Measurements from ENCODE around the gene TREM1.

TREM1 gene

DNA sequence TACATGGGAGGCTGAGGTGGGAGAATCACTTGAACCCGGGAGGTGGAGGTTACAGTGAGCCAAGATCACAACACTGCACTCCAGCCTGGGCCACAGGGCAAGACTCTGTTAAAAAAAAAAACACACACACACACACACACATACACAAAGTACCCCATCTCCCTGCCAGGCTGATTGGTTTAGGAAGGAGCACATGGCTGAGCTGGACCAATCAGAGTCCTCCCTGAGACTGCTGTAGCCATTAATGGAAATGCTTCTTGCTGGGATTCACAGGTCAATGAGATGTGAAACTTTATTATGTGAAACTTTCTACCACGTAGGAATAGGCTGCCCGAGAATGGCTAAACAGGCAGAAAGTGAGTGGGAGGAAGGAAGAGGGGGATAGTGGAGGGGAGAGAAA, 2.9 kb downstream of the TREM1 start:
- Mint-ChIP-seq H3K9me3 (no peaks in the 10 kb centered on the region), H3K4me1 (ENCODE audit: low read depth) (peaks cover 8% of the 10 kb centered on the region), H3K36me3 (ENCODE audit: low read depth) (no peaks in the 10 kb centered on the region), H3K4me3 (no peak overlapping the region), H3K27me3 (ENCODE audit: low read depth) (peaks cover 29% of the 10 kb centered on the region), H3K27ac (no peak overlapping the region)
- DNase-seq (ENCODE audit: low spot score), result no peak

DNA sequence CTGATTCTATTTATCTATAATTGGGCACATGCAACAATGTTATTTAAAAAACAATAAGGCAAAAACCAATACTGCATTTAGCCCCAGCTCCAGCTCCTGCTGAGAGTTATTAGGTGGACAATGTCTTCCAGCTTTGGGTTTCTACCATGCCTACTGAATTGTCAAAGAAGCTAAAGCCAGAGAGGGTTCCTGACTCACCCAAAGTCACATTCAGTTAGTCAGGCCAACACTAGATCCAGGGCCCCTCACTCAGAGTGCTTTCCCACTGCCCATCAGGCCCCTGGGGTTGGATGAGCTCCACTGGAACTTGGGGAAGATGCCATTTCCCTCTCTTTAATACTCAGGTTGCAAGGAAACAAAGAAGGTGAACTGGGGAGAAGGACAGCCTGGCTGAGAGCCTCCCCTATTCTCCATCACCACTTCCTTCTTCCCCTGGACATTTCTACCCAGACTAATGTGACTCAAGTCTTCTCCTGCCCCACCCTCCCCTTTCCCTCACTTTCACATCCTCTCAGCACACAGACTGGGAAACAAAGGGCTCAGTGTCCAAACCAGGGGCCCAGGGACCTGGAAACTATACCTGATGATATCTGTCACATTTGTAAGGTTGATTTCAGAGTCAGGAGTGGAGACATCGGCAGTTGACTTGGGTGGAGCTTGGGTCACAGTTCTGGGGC, 6.0 kb downstream of the TREM1 start:
- DNase-seq (ENCODE audit: low spot score), result no peak
- Mint-ChIP-seq H3K27ac (no peak overlapping the region), H3K27me3 (ENCODE audit: low read depth) (peaks cover 20% of the 10 kb centered on the region), H3K36me3 (ENCODE audit: low read depth) (no peaks in the 10 kb centered on the region), H3K4me3 (no peak overlapping the region), H3K4me1 (ENCODE audit: low read depth) (peaks cover 8% of the 10 kb centered on the region), H3K9me3 (no peaks in the 10 kb centered on the region)

DNA sequence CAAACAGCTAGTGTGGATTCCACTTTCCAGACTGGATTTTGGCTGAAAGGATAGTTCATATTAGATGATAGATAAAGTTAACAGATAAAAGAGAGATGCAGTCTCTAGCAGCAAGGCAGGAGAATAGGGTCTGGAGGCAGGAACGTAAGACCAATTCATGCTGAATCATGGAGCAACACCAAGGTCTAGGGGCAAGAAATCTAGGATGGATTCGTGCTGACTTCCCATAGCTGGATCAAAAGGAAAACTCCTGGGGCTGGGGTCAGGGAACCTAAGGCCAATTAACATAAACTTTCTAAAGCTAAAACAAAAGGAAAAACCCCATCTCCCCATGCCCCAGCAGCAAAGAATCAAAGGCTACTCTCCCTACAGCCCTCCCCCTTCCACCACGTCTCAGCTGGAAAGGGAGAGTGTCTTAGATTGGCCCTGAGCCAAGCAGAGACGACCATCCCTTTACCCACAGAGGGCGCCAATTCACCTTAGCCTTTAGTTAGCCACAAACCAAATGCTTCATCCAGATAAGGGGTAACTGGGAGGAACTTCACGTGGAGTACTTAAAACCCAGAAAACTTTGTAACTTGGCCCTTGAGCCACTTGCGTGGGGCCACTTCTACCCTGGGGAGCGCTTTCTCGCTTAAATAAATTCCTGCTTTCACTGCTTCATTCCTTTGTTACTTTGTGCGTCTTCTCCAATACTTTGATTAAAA, 7.6 kb downstream of the TREM1 start:
- H3K4me3 Mint-ChIP-seq, result no peak overlapping the region
- no peaks in the 10 kb centered on the region for H3K9me3 Mint-ChIP-seq
- H3K27ac Mint-ChIP-seq, result no peak overlapping the region
- H3K4me1 Mint-ChIP-seq (ENCODE audit: low read depth), result peaks cover 8% of the 10 kb centered on the region
- peaks cover 18% of the 10 kb centered on the region for H3K27me3 Mint-ChIP-seq (ENCODE audit: low read depth)
- no peaks in the 10 kb centered on the region for H3K36me3 Mint-ChIP-seq (ENCODE audit: low read depth)
- DNase-seq (ENCODE audit: low spot score), result peak; percentile 44

DNA sequence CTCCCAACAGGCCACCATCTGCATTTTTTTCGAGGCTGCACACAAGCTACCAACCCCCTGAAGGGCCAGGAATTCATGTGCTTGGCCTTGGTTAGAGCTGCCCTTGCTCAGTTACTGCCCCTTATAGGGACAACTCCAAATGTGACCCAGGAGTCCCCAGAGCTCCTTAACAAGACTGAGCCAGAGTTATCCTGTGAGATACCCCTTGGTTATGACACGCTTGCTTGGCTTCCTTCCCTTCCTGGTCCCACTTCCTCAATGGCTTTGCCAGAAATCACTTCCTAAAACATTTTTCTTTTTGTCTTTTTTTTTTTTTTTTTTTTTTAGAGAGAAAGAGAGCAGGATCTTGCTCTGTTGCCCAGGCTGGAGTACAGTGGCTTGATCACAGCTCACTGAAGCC, 8.9 kb downstream of the TREM1 start:
- H3K27ac Mint-ChIP-seq, result no peak overlapping the region
- H3K4me3 Mint-ChIP-seq, result no peak overlapping the region
- no peak for DNase-seq (ENCODE audit: low spot score)
- peaks cover 16% of the 10 kb centered on the region for H3K27me3 Mint-ChIP-seq (ENCODE audit: low read depth)
- peaks cover 8% of the 10 kb centered on the region for H3K4me1 Mint-ChIP-seq (ENCODE audit: low read depth)
- H3K9me3 Mint-ChIP-seq, result no peaks in the 10 kb centered on the region
- no peaks in the 10 kb centered on the region for H3K36me3 Mint-ChIP-seq (ENCODE audit: low read depth)

DNA sequence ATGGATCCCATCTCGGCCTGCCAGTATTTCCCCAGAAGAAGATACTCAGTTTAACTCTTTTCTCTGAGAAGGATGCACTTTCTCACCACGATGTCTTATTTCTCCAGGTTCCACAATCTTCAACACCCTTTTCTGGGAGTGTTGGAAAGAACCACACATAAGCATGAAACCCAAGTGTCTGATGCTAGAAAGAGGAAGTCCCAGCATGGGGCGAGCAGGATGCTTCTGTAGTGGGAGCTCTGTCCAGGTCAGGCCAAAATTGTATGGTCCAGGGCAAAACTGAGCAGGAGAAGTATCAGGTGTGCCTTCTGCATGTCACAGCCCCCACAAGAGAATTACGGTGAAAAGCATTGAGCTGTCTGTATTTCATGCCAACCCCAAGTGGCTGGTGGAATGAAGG, 11.0 kb downstream of the TREM1 start:
- no peak overlapping the region for H3K27ac Mint-ChIP-seq
- H3K4me3 Mint-ChIP-seq, result no peak overlapping the region
- H3K27me3 Mint-ChIP-seq (ENCODE audit: low read depth), result peaks cover 16% of the 10 kb centered on the region
- H3K36me3 Mint-ChIP-seq (ENCODE audit: low read depth), result no peaks in the 10 kb centered on the region
- DNase-seq (ENCODE audit: low spot score), result no peak
- no peaks in the 10 kb centered on the region for H3K9me3 Mint-ChIP-seq
- H3K4me1 Mint-ChIP-seq (ENCODE audit: low read depth), result peaks cover 16% of the 10 kb centered on the region

DNA sequence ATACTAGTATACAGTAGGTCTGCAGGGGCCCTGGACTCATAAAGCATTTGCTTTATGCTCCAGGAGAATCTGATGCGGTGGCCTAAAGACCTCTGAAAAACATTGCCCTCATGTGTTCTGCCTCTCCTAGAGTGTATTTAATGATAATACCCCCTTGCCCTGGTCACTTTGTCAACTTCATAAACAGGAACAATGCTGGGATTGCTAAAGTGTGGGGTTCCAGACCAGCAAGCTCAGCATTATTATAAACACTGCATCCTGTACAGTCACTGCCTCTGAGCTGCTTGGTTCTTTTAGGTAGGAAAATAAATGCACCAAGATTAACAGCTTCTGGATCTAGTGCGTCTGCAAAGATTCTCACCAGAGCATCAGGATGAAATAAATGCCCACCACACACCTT, 12.2 kb downstream of the TREM1 start:
- no peak overlapping the region for H3K4me3 Mint-ChIP-seq
- H3K9me3 Mint-ChIP-seq, result no peaks in the 10 kb centered on the region
- H3K4me1 Mint-ChIP-seq (ENCODE audit: low read depth), result peaks cover 15% of the 10 kb centered on the region
- no peak overlapping the region for H3K27ac Mint-ChIP-seq
- no peak for DNase-seq (ENCODE audit: low spot score)
- H3K27me3 Mint-ChIP-seq (ENCODE audit: low read depth), result peaks cover 16% of the 10 kb centered on the region
- H3K36me3 Mint-ChIP-seq (ENCODE audit: low read depth), result no peaks in the 10 kb centered on the region

DNA sequence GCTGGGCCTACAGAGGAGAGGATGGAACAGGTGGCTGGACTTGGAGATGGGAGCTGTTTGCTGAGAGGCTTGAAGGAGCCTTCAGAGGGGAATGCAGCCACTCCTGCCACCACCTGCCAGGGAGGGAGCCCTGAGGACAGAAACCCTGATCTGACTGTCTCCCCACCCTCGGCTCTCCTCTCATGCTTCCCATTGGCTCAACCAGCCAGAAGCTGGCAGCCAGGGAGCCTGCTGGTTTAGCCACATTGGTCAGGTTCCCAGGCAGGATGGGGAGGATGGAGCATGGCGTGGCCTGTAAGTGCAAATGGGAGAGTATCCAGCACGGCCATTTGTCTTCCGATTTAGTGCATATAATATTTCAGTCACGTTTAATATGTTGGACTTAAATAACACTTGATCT, 12.8 kb downstream of the TREM1 start:
- Mint-ChIP-seq H3K4me3 (no peak overlapping the region), H3K27ac (no peak overlapping the region)

DNA sequence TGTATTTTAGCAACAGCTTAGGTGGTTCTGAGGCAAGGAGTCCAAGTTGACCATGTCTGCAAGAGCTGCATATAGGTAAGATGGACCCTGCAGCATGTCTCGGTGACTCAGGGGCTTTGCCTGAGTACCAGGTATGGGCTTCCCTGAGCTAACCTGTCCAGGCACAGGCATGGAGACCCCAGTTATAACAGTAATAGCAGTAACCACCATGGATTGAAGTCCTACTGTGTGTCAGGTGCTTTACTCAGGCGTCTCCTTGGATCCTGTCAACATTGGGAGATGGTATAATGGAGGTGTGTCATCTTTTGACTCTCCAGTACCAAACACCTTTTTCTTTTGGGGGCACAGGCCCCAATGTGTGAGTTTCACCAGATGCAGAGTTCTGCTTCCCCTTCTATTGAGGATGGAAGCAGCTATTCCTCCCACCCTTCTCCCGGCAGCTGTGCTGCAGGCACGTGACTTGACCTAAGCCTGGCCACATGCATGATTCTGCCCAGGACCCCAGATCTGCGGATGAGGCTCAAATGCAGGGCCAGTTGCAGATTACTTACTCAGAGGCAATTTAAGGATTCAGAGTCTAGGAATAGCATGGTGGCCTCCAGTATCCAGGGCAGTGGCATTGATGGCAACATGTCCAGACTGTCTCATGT, 13.8 kb downstream of the TREM1 start:
- no peak for DNase-seq (ENCODE audit: low spot score)
- peaks cover 13% of the 10 kb centered on the region for H3K27me3 Mint-ChIP-seq (ENCODE audit: low read depth)
- no peak overlapping the region for H3K4me3 Mint-ChIP-seq
- H3K9me3 Mint-ChIP-seq, result no peaks in the 10 kb centered on the region
- no peaks in the 10 kb centered on the region for H3K36me3 Mint-ChIP-seq (ENCODE audit: low read depth)
- H3K27ac Mint-ChIP-seq, result no peak overlapping the region
- peaks cover 8% of the 10 kb centered on the region for H3K4me1 Mint-ChIP-seq (ENCODE audit: low read depth)

More for the DNA sequence above, 12.8 kb downstream of the TREM1 start:
- no peaks in the 10 kb centered on the region for H3K9me3 Mint-ChIP-seq
- H3K36me3 Mint-ChIP-seq (ENCODE audit: low read depth), result no peaks in the 10 kb centered on the region
- H3K27me3 Mint-ChIP-seq (ENCODE audit: low read depth), result peaks cover 13% of the 10 kb centered on the region
- no peak for DNase-seq (ENCODE audit: low spot score)
- H3K4me1 Mint-ChIP-seq (ENCODE audit: low read depth), result peaks cover 10% of the 10 kb centered on the region

DNA sequence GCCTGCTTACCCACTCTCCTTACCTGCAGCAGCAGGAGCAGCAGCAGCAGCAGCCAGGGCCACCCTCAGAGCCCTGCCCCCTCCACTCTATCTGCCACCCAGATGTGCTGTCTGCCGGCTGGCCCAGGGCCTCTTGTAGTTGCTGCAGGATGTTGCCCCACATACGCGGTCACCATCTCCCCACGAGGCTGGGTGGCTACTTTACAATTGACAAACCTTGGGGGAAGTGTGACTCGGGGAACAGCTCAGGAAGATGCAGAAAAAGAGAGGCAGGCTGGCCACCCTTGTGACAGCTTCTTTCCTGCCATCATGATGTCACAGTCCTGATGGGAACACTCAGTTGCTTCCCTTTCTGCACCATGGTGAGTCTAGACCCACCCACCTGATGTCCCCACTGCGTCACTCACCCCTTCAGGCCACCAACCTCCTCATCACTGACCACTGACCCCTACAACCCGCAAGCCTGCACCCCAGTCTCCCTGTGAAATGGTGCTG, 14.5 kb downstream of the TREM1 start:
- no peak overlapping the region for H3K27ac Mint-ChIP-seq
- H3K9me3 Mint-ChIP-seq, result no peaks in the 10 kb centered on the region
- H3K27me3 Mint-ChIP-seq (ENCODE audit: low read depth), result peaks cover 11% of the 10 kb centered on the region
- H3K4me3 Mint-ChIP-seq, result no peak overlapping the region
- H3K4me1 Mint-ChIP-seq (ENCODE audit: low read depth), result peaks cover 8% of the 10 kb centered on the region
- DNase-seq (ENCODE audit: low spot score), result no peak
- no peaks in the 10 kb centered on the region for H3K36me3 Mint-ChIP-seq (ENCODE audit: low read depth)

DNA sequence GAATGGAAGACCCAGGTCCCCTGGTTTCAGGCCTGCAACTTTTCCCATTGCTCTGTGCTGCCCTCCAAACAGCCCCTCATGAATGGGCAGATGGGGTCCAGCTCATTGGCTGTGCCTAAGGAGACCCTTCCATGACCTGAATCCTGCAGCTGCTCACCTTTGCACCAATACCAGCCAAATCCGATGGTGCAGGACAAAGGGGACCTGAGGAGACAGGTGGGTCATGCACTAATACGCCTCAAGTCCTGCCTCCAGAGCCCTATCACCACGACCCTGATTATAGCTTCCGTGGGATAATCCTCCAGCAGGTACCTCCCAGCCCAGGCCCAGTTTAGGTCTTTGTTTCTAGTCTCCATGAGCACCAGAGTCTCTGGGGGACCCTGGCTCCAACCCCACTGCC, 16.8 kb downstream of the TREM1 start:
- DNase-seq (ENCODE audit: low spot score), result no peak

DNA sequence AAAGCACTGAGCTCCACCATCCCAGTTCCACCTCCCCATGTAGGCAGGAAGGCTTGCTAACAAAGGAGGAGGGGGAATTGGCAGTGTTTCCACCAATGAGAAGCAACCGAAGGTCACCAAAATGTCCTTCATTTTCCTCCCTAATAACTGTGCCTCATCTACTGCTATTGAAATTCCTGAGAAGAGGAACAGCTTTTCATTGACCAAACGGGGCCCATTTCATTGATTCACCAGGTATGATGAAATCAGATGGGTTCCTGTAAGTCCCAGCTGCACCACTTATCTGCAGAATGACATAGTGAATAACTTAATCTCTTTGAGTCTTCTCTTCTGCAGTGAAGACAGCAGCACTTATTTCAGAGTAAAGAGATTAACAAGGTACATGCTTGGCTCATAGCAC, 17.3 kb downstream of the TREM1 start:
- Mint-ChIP-seq H3K27ac (no peak overlapping the region), H3K9me3 (no peaks in the 10 kb centered on the region), H3K36me3 (ENCODE audit: low read depth) (no peaks in the 10 kb centered on the region), H3K4me3 (no peak overlapping the region), H3K27me3 (ENCODE audit: low read depth) (peaks cover 13% of the 10 kb centered on the region), H3K4me1 (ENCODE audit: low read depth) (peaks cover 8% of the 10 kb centered on the region)
- DNase-seq (ENCODE audit: low spot score), result no peak

More for the DNA sequence above, 16.8 kb downstream of the TREM1 start:
- Mint-ChIP-seq H3K9me3 (no peaks in the 10 kb centered on the region), H3K36me3 (ENCODE audit: low read depth) (no peaks in the 10 kb centered on the region), H3K4me3 (no peak overlapping the region), H3K27me3 (ENCODE audit: low read depth) (peaks cover 13% of the 10 kb centered on the region), H3K27ac (no peak overlapping the region), H3K4me1 (ENCODE audit: low read depth) (peaks cover 8% of the 10 kb centered on the region)

DNA sequence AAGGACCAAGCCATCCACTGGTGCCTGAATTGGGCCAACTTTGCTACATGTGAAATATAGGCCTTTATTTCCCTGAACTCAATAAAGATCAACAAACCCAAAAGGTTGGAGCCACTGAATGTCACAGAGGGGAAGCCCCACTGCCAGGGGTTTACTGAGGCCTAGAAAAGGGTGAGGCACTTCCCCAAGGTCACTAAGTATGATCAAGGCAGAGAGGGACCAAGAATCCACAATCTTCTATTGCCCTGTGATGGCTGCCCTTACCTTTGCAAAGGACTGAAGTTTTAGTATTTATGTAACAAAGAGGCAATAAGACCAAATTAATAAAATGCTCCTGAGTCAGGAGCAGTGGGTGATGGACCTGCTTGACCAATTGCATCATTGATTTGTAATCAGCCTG, 18.0 kb downstream of the TREM1 start:
- peaks cover 8% of the 10 kb centered on the region for H3K4me1 Mint-ChIP-seq (ENCODE audit: low read depth)
- no peak overlapping the region for H3K4me3 Mint-ChIP-seq
- DNase-seq (ENCODE audit: low spot score), result no peak
- peaks cover 11% of the 10 kb centered on the region for H3K27me3 Mint-ChIP-seq (ENCODE audit: low read depth)
- H3K27ac Mint-ChIP-seq, result no peak overlapping the region
- H3K9me3 Mint-ChIP-seq, result peaks cover 4% of the 10 kb centered on the region
- no peaks in the 10 kb centered on the region for H3K36me3 Mint-ChIP-seq (ENCODE audit: low read depth)

DNA sequence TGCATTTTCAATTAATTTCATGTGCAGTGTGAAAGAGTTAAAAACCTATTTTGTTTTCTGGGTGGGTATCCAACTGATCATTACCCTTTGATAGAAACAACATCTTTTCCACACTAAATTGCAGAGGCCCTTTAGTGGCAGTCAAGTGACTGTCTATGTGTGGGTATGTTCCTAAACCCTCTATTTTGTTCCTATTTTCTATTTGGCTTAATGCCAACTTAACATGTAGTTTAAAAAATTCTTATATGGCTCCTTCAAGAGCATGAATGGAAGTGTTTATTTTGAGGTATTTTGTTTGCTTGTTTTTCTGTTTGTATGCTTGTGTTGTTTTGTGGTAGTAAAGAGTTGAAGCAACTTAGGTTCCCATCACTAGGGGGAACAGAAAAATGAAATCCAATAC, 19.9 kb downstream of the TREM1 start:
- Mint-ChIP-seq H3K4me3 (no peak overlapping the region), H3K27ac (no peak overlapping the region), H3K27me3 (ENCODE audit: low read depth) (peaks cover 13% of the 10 kb centered on the region), H3K4me1 (ENCODE audit: low read depth) (peaks cover under 1% of the 10 kb centered on the region), H3K36me3 (ENCODE audit: low read depth) (no peaks in the 10 kb centered on the region), H3K9me3 (peaks cover 20% of the 10 kb centered on the region)
- DNase-seq (ENCODE audit: low spot score), result no peak

DNA sequence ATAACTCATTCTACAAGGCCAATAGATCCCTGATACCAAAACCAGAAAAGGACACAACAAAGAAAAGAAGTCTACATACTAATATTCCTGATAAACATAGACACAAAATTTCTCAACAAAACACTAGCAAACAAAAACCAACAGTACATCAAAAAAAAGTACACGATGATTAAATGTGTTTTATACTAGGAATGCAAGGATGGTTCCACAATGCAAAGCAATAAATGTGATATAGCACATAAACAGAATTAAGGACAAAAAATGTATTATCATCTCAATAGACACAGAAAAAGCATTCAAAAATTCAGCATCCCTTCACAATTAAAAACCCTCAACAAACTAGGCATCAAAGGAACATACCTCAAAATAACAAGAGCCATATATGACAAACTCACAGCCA, 23.2 kb downstream of the TREM1 start:
- Mint-ChIP-seq H3K27ac (no peak overlapping the region), H3K9me3 (peaks cover 34% of the 10 kb centered on the region), H3K36me3 (ENCODE audit: low read depth) (no peaks in the 10 kb centered on the region), H3K27me3 (ENCODE audit: low read depth) (peaks cover 19% of the 10 kb centered on the region), H3K4me1 (ENCODE audit: low read depth) (no peaks in the 10 kb centered on the region), H3K4me3 (no peak overlapping the region)
- no peak for DNase-seq (ENCODE audit: low spot score)
